Measurements from ENCODE around the gene RTKN.
"Not testable (repeated sequence)": the region's sequence is repeated elsewhere in the genome, so short reads cannot be mapped to it uniquely, and the experiment has no call there.

The RTKN gene, protein sequence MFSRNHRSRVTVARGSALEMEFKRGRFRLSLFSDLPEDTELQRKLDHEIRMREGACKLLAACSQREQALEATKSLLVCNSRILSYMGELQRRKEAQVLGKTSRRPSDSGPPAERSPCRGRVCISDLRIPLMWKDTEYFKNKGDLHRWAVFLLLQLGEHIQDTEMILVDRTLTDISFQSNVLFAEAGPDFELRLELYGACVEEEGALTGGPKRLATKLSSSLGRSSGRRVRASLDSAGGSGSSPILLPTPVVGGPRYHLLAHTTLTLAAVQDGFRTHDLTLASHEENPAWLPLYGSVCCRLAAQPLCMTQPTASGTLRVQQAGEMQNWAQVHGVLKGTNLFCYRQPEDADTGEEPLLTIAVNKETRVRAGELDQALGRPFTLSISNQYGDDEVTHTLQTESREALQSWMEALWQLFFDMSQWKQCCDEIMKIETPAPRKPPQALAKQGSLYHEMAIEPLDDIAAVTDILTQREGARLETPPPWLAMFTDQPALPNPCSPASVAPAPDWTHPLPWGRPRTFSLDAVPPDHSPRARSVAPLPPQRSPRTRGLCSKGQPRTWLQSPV

DNA sequence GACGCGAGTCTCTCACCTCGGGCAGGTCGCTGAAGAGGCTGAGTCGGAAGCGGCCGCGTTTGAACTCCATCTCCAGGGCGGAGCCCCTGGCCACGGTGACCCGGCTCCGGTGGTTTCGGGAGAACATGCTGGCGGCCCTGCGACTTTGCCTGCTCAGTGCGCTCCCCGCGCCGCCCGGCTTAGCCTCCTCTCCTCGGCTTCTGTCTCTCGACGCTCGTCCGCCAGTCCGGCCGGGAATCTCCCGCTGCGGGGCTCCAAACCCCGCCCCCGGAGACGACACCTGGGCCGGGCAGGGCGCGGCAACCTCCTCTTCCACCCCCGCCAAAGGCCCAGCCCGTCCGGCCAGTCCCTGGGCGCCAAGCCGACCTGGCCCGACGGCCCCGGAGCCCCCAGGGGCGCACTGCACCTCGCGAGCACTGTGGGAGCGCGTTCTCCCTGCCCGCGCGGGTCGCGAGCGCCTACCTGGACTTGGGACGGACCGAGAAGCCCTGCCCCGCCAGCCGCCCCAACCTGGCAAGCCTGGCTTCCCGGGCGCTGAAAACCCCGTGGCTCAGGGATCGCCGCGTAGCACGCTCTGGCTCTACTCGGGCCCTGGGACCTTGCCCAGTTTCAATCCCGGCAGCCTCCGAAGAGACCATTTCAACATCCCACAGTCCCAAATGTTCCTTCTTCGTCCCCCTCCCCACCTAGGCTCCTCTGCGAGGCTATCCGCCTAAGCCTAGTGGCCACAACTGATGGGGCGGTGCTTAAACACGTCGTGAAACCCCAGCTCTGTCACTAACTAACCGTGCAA, at the start of gene RTKN:
TSS of gene RTKN (minus strand) at position 248 of the 793 bp plus-strand sequence. CDS start at position 127, 121 bp downstream.
- DNase-seq, result peak; percentile 42

DNA sequence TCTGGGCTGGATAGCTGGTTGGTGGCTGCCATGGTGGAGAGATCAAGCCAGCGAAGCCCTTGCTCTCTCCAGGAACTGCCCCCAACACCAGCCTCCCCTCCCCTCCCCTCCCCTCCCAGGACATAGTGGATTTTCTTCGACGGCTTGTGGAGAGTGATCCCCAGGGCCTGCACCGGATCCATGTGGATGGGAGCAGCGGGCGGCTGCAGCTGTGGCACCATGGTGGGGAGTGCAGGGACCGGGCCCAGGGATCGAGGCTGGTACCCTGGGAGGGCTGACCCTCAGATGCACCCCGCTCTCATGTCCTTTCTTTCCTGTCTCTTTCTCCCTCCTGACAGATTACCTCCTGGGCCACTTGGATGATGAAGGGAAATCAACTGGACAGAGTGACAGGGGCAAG, 48.2 kb upstream of the RTKN start:
- no peak for DNase-seq

DNA sequence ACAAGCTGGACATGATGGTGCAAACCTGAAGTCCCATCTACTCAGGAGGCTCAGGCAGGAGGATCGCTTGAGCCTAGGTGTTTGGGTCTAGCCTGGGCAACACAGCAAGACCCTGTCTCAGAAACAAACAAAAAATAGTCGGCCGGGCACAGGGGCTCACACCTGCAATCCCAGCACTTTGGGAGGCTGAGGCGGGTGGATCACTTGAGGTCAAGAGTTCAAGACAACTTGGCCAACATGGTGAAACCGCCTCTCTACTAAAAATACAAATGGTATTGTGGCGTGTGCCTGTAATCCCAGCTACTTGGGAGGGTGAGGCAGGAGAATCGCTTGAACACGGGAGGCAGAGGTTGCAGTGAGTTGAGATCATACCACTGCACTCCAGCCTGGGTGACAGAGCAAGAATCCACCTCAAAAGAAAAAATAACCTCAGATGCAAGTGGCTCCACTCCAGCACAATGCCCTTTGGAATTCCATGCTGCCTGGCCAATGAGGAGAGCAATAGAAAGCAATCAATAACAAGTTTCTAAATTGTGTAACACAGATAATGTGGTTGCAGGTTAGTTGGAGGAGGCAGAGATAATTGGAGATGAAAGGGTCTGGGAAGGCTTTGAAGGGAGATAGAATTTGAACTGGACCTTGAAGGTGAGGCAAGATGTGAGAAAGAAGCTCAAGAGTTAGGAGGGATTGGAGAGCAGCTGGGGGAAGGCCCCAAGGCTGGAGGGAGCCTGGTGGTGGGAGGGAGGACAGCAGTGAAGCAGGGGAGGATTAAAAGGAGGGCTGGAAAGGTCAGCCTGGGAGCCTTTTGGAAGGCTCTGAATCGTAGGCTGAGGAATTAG, 47.1 kb upstream of the RTKN start:
- DNase-seq, result no peak

DNA sequence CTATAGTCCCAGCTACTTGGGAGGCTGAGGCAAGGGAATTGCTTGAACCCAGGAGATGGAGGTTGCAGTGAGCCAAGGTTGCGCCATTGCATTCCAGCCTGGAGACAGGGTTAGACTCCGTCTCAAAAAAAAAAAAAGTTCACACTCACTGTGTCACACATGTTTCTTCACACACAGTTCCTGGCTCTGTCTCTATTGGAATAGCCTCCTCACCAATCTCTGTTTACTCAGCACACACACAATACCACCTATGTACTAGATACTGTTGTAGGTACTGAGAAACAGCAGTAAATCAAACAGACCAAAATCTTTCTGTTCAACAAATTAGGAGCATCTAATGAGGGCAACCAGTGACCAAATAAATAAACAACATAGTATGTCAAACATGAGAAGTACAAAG, 44.4 kb upstream of the RTKN start:
- DNase-seq, result no peak

DNA sequence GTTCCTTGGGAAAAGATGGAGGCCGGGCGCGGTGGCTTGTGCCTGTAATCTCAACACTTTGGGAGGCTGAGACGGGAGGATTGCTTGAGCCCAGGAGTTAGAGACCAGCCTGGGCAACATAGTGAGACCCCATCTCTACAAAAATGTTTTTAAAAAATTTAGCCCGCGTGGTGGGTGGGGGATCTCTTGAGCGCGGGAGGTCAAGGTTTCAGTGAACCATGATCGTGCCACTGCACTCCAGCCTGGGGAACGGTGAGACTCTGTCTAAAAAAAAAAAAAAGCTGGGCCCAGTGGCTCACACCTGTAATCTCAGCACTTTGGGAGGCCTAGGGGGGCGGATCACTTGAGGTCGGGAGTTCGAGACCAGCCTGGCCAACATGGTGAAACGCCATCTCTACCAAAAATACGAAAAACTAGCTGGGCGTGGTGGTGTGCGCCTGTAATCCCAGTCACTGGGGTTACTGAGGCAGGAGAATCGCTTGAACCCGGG, 42.0 kb upstream of the RTKN start:
- not testable (repeated sequence) for DNase-seq

DNA sequence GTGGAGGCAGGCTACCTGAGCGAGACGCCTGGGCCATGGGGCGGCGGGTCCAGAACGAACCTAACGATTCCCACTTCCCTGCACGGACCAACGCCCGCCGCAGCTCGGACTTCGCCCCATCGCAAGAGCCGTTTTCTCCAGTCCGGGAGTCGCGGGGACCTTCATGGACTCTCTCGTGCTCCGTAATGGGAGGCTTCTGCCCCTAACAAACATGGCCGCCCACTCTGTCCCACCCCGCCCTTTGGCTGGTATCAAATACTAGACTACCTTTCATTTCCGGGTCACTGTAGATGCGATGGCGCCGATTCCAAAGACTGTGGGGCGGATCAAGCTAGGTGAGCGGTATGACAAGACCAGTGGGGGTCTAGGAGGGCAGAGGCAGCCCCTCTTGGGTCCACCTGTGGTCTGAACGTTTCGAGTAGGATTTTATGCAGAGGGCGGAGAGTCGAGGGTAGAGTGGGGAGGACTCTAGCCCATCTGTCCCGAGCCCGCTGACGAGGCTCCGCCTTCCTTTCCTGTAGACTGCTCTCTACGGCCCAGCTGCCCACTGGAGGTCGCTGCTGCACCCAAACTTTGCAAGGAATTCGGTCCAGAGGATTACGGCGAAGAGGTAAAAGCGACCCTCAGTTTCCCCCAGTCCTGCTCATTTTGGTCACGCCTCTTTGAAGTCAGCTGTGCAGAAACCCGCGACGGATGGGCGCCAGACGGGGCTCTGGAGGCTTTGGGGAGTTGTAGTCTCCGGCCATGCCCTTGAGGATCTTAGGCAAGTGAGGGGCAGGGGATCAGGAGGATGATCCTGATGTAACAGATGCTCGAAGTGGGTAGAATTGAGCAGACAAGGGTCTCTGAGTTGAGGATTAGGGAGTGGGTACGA, 41.3 kb upstream of the RTKN start, which contains the start of the genes CCDC142 and TTC31:
TSS of gene CCDC142 (minus strand) at position 198 of the 874 bp plus-strand sequence. CDS start at position 37, 161 bp downstream.
TSS of gene TTC31 (plus strand) at position 281 of the 874 bp plus-strand sequence. CDS start at position 296, 15 bp downstream.
- DNase-seq, result peak; percentile 93

DNA sequence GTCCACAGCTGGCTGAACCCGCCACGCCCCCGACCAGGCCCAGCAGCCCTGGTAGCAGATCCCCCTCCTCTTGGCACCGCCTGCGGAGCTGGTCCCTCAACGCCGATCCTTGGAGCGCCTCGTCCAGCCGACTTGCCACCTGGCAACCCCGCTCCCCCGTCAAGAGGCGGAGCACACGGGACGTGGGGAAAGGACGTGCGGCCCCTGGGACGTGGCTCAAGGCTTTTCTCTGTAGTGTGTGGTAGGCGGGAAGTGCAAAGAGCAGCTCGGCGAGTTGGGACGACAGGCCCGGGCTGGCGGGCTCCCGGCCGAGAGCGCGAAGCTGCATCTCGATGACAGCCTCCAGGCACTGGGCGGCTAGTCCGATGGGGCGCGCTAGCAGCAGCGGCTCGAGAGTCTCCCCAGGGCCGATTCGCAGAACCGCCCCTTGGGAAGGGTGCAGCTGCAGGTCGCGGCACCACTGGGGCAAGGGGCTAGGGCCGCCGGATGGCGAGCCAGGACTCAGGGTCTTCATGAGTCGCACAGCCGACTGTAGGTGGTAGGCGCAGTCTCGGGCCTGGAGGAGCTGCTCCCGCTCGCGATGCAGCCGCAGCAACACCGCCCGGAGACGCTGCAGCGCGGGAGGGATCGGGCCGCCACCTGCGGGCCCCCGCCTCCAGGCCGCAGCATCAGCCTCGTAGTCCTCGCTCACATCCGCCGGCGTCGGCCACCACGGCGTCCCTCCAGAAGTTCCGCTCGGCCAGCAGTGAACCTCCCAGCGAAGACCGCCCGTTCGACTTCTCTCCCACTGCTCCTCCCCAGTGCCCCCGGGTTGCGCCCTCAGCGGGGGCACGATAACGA, 40.4 kb upstream of the RTKN start:
- DNase-seq, result peak; percentile 58

DNA sequence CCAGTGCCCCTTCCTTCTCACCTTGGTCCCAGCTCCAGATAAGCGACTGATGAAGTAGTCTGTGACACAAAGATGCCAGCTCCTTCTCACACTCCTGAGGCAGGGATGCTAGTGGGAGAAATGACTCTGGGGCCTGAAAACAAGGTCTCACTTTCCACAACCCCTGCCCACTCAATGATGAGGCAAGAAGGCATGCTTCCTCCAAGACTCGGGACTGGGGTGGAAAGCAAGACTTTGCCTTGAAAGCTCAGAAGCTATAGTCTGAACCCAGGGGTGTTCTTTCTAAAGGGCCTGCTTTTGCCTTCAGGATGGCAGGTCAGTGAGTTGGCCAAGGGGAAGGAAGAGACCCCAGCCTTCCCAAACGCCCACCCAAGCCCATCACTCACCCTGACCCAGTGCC, 39.7 kb upstream of the RTKN start:
- DNase-seq, result no peak

DNA sequence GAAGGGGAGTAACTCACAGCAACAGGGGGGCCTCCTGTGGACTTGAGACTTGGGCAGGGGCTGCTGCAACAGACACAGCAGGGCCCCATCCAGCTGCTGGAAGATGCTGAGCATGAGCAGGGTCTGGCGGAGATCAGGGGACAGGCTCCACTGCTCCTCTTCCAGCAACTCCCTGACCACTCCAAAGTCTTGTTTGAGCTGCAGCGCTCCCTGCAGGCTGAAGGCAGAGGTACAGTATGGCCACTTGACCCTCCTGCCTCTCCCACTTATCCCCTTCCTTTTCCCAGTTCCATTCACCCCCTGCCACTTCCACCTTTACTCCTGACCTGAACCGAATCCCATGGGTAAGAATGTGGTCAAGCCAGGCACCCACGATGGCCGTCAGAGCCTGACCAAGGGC, 33.2 kb upstream of the RTKN start:
- no peak for DNase-seq

DNA sequence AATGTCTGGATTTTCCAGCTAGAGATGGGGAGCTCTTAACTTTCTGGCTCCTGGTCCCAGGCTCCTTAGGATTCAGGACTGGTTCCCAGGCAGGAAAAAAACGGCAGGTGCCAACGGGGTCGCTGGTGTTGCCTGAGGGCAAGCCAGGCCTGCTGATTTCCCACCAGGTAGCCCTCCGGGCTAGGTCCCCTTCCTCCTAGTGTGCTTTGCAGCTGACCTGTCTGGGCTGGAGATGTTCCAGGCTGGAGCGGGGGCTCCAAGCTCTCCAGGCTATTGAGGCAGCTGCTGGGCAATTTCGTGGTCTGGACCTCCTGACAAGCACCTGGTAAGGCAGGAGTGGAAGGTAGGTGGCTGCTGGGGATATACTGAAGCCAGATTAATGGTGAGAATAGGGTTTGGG, 32.7 kb upstream of the RTKN start:
- no peak for DNase-seq

DNA sequence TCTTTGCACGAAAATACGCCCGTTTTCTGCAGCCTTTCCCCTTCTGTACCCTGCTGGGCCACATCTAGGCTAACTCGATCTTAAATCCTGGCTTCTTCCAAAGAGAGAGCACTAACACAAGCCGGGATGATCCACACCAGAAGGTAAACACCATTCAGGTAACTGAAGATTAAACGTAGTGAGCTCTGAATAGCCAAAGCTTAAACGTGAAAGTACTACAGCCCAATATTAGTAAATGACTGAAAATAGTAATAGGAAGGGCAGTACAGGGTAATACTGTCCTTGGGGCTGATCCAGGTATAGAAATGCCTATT, 31.2 kb upstream of the RTKN start:
- DNase-seq, result no peak

DNA sequence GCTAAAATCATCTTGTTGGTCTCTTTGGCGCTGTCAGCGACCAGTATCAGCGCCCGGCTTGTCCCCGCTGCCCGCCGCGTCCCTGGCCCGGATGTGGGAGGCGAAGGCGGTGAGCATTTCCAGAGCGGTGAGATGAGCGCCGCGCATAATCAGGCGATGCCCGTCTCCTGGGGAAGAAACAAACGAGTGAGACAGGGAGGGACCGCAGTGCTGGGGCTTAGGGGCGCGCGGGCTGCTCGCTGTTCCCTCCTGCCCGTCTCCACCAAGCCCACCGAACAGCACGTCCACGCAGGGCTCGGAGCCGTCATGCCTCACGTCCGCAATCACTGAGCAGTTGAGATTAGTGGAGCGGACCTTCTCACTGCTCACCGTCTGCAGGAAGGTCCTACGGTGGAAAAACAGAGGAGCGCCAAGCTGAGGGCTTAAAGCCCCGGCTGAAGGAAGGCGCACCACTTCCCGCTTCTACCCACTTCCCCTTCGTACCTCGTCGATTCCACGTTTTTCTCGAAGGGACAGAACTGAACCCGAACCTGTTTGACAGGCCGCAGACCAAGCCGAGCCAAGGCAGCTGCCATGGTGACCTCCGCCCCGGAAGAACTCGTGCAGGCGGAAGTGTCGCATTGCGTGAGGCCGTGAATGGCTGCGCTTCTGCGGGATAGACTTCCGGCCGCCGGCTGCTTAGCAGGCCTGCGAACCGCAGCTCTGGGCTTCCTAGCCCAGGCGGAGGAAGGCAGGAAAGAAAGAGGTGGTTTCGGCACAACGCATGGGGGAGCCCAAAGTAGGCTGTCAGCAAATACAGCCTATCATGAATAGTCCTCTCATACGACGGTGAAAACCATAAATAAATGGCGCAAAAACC, 30.6 kb upstream of the RTKN start, which contains the start of gene MRPL53:
TSS of gene MRPL53 (minus strand) at position 595 of the 859 bp plus-strand sequence. CDS start at position 575, 20 bp downstream.
- DNase-seq, result peak; percentile 94

DNA sequence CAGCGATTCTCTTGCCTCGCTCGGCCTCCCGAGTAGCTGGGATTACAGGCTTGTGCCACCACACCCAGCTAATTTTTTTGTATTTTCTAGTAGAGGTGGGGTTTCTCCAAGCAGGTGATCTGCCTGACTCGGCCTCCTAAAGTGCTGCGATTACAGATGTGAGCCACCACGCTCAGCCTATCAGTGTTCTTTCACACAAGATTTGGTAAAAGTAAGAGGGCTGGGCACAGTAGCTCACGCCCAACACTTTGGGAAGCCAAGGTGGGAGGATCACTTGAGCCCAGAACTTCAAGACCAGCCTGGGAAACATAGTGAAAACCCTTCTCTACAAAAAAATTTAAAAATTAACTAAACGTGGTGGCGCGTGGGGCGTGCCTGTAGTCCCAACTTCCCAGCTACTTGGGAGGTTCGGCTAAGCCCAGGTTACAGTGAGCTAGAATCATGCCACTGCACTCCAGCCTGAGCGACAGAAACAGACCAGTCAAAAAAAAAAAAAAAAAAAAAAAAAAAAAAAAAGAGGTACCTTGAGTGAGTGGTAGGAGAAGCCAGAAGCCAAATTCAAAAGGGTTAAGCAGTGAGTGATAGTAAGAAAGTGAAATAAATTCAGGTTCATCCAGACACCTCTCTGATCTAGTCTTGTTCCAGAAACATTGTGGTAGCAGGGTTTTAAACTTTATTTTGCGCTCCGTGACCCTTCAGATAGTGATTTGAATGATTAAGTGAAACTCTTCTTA, 29.8 kb upstream of the RTKN start:
- DNase-seq, result no peak

DNA sequence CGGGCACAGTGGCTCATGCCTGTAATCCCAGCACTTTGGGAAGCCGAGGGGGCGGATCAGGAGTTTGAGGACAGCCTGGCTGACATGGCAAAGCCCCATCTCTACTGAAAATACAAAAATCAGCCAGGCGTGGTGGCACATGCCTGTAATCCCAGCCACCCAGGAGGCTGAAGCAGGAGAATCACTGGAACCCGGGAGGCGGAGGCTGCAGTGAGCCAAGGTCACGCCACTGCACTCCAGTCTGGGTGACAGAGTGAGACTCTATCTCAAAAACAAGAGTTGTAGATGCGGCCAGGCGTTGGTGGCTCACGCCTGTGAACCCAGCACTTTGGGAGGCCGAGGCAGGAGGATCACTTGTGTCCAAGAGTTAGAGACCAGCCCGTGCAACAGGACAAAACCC, 29.0 kb upstream of the RTKN start:
- not testable (repeated sequence) for DNase-seq

DNA sequence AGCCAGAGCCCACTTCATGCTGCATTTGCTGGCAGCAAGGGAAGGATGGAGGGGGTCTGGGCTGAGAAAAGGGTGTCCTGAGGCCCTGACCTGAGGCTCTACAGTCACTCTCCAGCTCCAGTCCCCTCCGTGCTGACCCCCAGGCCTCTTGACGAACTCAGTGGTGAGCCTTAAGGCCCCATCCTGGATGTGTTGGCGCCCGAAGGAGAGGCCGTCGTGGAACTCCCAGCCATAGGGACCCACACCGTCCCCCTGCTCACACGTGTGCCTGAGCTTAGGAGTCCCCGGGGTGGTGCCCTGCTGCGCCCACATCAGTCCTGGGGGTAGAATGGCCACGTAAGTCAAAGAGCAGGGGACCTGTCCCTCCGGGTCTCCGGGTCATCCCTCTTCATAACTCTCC, 22.7 kb upstream of the RTKN start:
- no peak for DNase-seq

DNA sequence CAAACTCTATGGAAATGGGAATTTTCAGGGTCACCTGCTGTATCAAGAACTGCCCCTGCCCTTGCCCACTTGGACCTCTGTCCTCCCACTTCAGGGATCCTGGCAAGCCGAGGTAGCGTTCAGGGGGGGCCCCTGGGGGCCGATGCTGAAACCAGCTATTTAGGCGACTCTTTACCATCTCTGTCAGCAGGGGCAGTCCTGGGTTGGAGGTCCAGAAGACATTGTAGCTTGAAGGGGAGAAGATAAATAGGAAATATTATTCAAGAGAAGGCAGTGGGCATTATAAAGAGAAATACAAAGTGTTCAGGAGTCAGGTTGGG, 21.0 kb upstream of the RTKN start:
- no peak for DNase-seq

DNA sequence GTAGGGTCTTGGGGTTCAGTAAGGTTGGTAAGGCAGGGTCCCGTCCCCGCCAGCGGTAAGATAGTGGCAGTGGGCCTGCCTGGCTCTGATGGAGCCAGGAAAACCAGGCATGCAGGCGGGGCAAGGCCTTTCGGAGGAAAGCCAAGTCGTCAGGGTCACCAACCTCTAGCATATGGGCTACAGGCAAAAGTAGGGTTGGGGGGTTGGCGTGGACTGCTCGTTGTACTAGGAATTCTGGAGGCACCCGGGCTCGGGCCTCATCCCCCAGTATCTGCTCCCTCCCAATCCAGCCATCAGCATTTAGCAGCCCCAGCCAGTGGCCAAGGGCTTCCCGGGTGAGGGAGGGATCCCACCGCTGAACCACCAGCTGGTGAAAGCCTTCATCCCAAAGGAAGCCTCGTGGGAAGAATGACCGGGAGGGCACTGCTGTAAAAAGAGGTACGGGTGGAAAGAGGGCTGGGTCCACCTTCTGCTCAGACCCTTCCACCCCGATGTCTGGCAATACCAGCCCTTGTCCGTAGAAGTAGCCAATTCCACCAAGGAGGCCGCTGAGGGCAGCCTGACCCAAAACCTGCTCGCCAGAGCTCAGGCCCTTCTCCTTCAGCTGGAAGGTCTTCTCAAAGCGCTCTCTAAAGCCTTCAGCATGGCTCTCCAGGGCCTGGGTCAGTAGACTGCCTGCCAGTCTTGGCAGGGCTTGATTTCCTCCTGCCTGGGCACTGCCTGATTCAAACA, 20.5 kb upstream of the RTKN start:
- DNase-seq, result no peak

Data from CD4-positive, alpha-beta T cell treated with Interferon gamma for 1 hour (primary cell).